Stimulated activated naive CD4-positive, alpha-beta T cell treated with Interleukin-2 at 50 U/mL for 16 hours (primary cell): ENCODE data around the gene NUDC.
A peak's percentile ranks its signal among the peaks of the same experiment; 100 is the strongest.
"Not testable (repeated sequence)": the region's sequence is repeated elsewhere in the genome, so short reads cannot be mapped to it uniquely, and the experiment has no call there.

ENCODE experiments used
- DNase-seq: peaks from one replicate; lab custom pipeline; 2025; lab: John Stamatoyannopoulos, UW

NUDC gene

DNA sequence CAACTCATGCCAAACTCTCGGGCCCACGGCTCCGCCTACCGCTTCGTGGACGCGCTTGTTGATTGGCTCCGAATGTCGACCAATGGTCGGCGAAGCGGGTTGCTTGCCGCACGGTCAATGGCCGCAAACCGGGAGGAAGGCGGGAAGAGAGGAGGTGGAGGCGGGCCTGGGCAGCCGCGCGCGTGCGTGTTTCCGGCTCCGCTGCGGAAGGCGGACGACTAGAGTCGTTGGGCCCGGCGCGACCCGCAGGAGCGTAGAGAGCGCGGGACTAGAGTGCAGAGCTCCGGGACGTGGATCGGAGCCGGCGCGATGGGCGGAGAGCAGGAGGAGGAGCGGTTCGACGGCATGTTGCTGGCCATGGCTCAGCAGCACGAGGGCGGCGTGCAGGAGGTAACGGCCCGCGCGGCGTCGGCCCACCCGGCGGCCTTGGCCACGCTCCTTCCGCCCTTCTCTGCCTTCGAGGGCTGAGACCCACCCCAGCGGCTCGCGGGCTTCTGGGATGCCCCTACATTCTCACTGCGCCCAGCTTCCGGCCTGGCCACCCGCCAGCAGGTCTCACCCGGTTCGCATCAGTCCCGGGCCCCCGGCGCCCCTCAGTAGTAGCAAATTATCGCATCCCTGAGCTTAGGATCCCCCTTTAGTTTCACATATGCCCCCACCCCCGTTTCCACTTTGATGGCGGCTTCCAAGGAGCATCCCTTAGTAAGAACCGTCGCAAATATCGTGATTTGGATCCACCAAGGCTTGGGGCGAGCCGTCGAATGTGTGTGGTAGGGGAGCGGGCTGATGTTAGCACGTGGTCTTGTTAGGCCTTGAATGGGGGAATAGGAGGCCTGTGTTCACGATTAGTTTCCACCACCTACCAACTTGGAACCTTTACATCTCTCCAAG, at the start of gene NUDC:
Gene NUDC, plus strand, starts transcription at position 204 of the 891 bp plus-strand sequence. Its CDS starts 106 bp downstream, at position 310.
- DNase-seq = peak; percentile 96

DNA sequence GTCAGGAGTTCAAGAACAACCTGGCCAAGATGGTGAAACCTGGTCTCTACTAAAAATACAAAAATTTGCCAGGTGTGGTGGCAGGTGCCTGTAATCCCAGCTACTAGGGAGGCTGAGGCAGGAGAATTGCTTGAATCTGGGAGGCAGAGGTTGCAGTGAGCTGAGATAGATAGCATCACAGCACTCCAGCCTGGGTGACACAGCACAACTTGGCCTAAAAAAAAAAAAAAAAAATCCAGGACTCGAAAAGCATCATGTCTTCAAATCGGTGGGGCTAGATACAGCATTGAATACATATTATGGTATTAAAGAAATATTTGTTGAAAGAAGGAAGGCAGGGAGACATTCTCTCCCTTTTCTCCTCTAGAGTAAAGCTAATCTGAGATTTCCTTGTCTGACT, 48.4 kb upstream of the NUDC start:
- DNase-seq = not testable (repeated sequence)

GRCh38 chr1:26874896-26875295, 46.6 kb upstream of the NUDC start:
- no peak for DNase-seq

- no peak for DNase-seq
These were observed 44.2 kb upstream of the NUDC start for GRCh38 chr1:26877326-26877725.

GRCh38 chr1:26879793-26880192, 41.8 kb upstream of the NUDC start:
- DNase-seq = no peak

- DNase-seq = not testable (repeated sequence)
These were observed 39.9 kb upstream of the NUDC start for GRCh38 chr1:26881611-26882010.

GRCh38 chr1:26882696-26883463, 38.7 kb upstream of the NUDC start:
- no peak for DNase-seq

GRCh38 chr1:26887125-26887524, 34.4 kb upstream of the NUDC start:
- no peak for DNase-seq

GRCh38 chr1:26888231-26888630, 33.3 kb upstream of the NUDC start:
- DNase-seq = no peak

DNA sequence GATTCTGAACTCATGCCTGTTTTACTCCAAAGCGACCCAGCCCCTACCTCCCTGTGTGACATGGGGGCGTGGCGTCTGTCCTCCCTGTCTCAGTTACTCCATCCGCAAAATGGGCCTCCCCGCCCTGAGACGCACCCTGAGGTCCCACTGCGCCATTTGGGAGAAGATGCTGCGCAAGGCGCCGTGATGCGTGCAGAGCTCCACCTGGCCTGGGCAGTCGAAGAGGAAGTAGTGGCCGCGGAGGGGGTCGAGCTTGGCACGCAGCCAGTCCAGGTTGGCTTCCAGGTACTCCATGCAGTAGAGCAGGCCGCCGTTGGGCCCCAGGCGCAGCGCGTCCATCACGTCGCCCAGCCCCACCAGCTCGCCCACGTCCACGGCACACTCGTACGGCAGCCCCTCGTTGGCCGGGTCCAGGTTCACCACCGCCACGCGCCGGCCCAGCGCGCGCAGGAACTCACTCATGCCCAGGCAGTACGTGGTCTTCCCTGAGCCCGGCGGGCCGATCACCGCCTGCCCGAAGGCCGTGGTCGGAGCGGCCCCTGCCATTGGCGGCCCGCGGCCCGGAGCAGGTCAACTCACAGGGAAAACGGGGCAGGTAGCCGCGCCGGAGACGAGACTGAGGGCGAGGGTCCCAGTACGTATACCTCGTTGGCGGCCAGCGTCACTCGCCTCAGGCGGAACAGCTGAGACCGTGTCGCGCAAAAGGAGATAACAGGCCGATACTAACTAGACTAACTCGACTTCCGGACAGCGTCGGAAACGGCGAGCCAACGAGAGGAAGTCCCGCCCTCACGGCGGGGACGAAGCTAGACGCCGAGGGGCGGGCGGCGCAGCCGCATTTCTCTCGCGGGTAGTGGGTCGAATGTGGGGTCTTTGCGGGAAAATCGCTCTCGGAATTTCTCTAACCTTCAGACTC, 31.7 kb upstream of the NUDC start, which contains the start of gene GPN2:
Gene GPN2, minus strand, starts transcription at position 733 of the 916 bp plus-strand sequence. Its CDS starts 187 bp downstream, at position 546.
- peak; percentile 73 for DNase-seq

- no peak for DNase-seq
These were observed 31.1 kb upstream of the NUDC start for GRCh38 chr1:26890467-26890796.

DNA sequence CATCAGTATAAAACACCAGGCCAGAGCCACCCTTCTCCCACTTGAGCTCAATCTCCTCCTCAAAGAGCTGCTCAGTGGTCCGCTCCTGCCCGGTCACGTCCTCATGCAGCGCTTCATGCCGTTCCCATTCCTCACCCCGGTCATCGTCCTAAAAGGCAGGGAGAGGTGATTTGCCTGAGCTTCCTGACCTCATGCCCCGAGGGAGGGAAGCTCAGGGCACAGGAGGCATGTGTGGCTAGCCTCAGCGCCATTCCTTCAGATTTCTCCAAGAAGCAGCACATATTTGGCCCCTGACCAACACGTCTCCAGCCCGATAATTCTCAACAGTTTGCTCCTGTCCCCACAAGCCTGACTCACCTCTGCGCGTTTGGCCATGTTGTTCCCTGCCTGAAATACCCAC, 27.3 kb upstream of the NUDC start:
- no peak for DNase-seq

DNA sequence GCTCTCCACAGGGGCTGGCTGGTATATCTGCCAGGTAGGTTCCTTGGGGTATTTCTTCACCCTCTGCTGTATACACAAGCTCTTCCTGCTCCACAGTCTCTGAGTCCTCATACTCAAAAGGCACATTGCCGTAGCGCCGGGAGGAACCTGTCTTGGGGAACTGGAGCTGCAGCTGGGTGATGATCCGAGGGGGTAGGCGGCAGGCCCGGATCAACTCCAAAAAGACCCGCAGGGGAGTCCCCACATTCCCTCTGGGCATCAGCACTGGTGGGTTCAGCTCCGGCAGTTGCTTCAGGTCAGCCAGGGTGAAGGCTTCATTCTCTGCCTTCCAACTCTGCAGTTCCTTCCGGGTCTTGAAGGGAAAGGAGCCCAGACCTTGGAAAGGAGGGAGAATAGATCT, 24.2 kb upstream of the NUDC start:
- no peak for DNase-seq

- peak; percentile 83 for DNase-seq
These were observed 21.3 kb upstream of the NUDC start, which contains the start of gene GPATCH3 for GRCh38 chr1:26900001-26900814. Gene GPATCH3 (minus strand): TSS chr1:26900467. CDS start chr1:26900442, 25 bp downstream.

GRCh38 chr1:26900815-26901511, 20.6 kb upstream of the NUDC start:
- DNase-seq = no peak

DNA sequence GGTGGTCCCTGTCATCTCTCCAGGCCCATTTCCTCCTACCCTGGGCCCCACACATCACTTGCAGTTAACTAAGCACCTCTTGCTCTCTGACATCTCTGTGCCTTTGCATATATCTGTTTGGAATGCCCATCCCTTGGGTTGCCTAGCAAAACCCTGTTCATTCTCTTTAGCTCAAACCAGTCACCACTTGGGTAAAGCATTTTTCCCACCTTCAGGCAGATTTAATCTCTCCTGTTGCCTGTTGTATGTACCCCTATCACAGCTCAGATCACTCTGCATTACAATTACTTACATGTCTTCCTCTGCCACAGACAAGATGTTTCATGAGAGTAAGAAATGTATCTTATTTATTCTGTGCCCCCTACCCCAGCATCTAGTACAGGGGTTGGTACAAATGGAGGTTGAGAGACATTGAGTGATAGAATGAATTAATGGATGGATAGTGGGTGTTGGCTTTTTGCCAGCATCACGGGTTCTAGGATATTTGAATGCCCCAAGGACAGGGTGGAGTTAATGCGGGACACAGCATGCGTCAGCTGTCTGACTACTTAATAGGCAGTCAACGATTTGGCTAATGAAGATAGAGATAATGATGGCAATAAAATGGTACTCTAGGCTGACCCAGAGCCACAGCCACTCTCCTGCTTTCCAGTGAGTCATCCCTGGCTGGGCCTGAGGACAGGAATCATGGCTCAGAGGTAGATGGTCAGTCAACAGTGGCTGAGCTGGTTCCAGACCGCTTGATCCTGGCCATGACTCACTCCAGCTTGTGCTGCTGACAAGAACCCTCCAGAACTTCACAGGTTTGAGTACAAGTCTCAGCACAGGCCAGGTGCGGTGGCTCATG, 14.2 kb upstream of the NUDC start:
- no peak for DNase-seq

DNA sequence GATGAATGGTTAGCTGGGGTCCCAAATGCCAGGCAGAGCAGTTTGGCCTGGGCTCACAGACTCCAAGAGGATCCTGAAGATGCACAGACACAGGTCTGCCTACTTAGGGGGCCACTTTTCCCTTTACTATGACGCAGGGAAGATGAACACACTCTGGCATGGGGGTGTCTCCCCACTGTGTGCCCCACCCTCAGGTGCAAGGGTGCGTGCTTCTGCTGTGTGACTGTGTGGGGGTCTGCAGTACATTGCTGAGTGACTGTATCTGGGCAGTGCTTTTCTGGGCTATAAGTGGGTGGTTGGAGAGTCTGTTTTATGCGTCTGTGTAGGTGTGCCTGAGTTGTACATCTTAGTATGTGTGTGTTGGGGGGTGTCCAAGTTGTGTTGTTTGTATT, 11.6 kb upstream of the NUDC start:
- no peak for DNase-seq

- DNase-seq = no peak
These were observed 11.0 kb upstream of the NUDC start for GRCh38 chr1:26910343-26911160.
